Gastroesophageal sphincter (tissue), 4 donors: ENCODE data around the gene CDR2L. TPM values are rescaled to one million over a fixed set of nuclear protein-coding genes. Genes with fewer than 3 reads are reported as not detected.
A peak's percentile ranks its signal among the peaks of the same experiment; 100 is the strongest.

Source experiments
- ATAC-seq: fragments of 150-250 bp; one replicate; pipeline ENCODE4 v1.9.1; 2016; ENCODE audit warnings: mild to moderate bottlenecking, moderate library complexity
- H3K27ac ChIP-seq, 4 donors: fragments of 200-600 bp; sonication (generic) in 3 of 4; 1 replicate in 3 of 4; 2 replicates in 1 of 4; pipeline ENCODE4 v1.5.1; 2016 to 2019
- H3K27me3 ChIP-seq: fragments of 200-600 bp; sonication (generic); one replicate; pipeline ENCODE4 v1.5.1; 2019
- H3K36me3 ChIP-seq, 2 donors: fragments of 200-600 bp; sonication (generic); one replicate each; pipeline ENCODE4 v1.5.1; 2019; ENCODE audit warnings: control low read depth in 1 of 2
- H3K4me1 ChIP-seq, 3 donors: fragments of 200-600 bp; sonication (generic); 1 replicate in 2 of 3; 2 replicates in 1 of 3; pipeline ENCODE4 v1.5.1; 2016 to 2019; ENCODE audit warnings: control low read depth in 2 of 3
- H3K4me3 ChIP-seq, 2 donors: fragments of 200-600 bp; sonication (generic); one replicate each; pipeline ENCODE4 v1.5.1; 2019; ENCODE audit warnings: mild to moderate bottlenecking in 1 of 2, moderate library complexity in 1 of 2
- H3K9me3 ChIP-seq, 3 donors: fragments of 200-600 bp; sonication (generic); one replicate each; pipeline ENCODE4 v1.5.1; 2017 to 2019; ENCODE audit warnings: control low read depth in 2 of 3
- EP300 ChIP-seq: sonication (generic); formaldehyde crosslinking; IDR thresholded peaks from one replicate; pipeline ENCODE4 v1.6.1; 2017; ENCODE audit warnings: antibody characterized with exemption, mild to moderate bottlenecking
- POLR2A ChIP-seq, 2 donors: fragments of 450-650 bp; IDR thresholded peaks; one replicate each; pipeline ENCODE4 v1.6.1; 2017; ENCODE audit warnings: antibody characterized with exemption in 2 of 2, mild to moderate bottlenecking in 2 of 2, moderate library complexity in 1 of 2
- POLR2AphosphoS5 ChIP-seq: sonication (generic); formaldehyde crosslinking; IDR thresholded peaks from one replicate; pipeline ENCODE4 v1.6.1; 2017; ENCODE audit warnings: antibody characterized with exemption
- WGBS, 2 donors: methylation state at CpG; one replicate each; pipeline ENCODE4 v1.1.5; 2018; ENCODE audit warnings: low coverage in 1 of 2; 5-methylcytosine and 5-hydroxymethylcytosine counted together
- total RNA-seq, 4 donors: library from RNA; depleted of rRNA; stranded (reverse); fragments of >200 nt; gene quantifications; one replicate each; pipeline ENCODE4 v1.1.0, GENCODE V29; 2016
- TF ChIP-seq, protein P1 (sequence below), 4 experiments: fragments of 200-600 bp in 2 of 4; fragments of 450-650 bp in 2 of 4; sonication (generic) in 1 of 4; IDR thresholded peaks; one replicate each; pipeline ENCODE4 v1.5.1; 2017 to 2019; ENCODE audit warnings: antibody characterized with exemption in 4 of 4, mild to moderate bottlenecking in 2 of 4, moderate library complexity in 2 of 4

CDR2L gene
- total RNA-seq, 4 donors from 2014 or later = 11.8 to 35.3 (median 18.1) TPM

DNA sequence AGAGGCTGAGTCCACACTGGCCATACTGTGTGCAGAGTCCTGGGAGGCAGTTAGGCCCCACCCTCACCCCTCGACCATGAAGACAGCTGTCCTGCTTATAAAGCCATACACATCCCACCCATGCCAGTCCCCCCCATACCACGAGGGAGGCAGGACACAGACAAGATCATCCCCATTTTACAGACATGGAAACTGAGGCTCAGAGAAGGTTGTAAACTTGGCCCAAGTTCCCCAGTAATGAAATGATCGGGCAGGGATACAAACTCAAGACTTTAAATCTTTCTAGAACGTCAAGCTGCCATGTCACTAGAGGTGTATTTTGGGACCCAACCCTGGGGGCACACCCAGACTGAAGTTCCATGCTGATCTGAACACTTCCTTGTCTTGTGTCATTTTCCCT lies 31.3 kb upstream of the CDR2L start:
- WGBS, 2 donors = 100% methylated on average over 1 of the region's 4 CpGs; no CpG with 5 or more reads in 1 of the 2 donors
- Histone ChIP-seq H3K4me1 (peaks cover 0 to 5% (median 0%) of the 10 kb centered on the region in 3 donors), H3K36me3 (peaks cover 0 to 14% of the 10 kb centered on the region in 2 donors), H3K27me3 (peaks cover 25% of the 10 kb centered on the region), H3K9me3 (no peaks in the 10 kb centered on the region), H3K4me3 (no peak overlapping the region), H3K27ac (no peak overlapping the region)
- no peak for ATAC-seq
- TF ChIP-seq, protein P1, sequence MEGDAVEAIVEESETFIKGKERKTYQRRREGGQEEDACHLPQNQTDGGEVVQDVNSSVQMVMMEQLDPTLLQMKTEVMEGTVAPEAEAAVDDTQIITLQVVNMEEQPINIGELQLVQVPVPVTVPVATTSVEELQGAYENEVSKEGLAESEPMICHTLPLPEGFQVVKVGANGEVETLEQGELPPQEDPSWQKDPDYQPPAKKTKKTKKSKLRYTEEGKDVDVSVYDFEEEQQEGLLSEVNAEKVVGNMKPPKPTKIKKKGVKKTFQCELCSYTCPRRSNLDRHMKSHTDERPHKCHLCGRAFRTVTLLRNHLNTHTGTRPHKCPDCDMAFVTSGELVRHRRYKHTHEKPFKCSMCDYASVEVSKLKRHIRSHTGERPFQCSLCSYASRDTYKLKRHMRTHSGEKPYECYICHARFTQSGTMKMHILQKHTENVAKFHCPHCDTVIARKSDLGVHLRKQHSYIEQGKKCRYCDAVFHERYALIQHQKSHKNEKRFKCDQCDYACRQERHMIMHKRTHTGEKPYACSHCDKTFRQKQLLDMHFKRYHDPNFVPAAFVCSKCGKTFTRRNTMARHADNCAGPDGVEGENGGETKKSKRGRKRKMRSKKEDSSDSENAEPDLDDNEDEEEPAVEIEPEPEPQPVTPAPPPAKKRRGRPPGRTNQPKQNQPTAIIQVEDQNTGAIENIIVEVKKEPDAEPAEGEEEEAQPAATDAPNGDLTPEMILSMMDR (IDR thresholded peaks at IDR 0.05) = no peak
- TF ChIP-seq POLR2AphosphoS5 (no peak), EP300 (no peak), POLR2A (IDR thresholded peaks at IDR 0.05) (no peak)

DNA sequence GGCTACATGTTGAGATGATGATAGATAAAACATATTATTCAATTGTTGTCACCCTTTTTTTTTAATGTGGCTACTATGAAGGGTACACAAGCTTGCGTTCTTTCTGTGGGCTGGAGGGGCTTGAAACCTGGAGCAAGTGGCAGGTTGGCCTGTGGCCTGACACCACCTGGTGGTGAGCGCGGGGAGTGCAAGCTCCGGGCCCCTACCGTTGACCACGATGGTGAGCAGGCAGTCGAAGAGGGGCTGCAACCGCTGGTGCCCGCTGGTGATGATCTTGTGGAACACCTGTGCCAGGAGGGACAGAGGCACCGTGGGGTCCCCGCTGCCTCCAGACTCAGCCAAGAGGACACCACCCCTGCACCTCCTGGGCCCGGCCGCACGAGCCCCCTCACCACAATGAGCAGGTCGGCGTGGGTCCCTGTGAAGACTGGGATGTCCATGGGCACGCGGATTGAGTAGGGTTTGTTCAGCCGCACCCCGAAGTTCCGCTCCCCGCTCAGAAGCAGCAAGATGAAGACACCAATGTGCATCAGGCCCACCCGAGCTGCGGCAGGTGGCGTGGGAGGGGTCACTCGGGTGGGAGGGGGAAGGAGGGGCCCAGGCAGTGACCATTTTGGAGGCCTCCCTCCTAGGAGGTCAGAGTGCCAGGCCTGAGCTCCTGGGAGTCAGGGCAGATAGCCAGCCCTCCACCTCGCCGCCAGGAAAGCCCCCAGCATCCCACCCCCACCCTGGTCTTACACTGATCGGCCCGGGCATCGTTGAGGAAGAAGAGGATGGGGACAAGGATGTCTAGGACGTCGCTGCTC lies 29.3 kb upstream of the CDR2L start:
- no peak overlapping the region for H3K4me3 ChIP-seq
- 2 to 10% methylated on average over 2 to 6 of the region's 33 CpGs for WGBS, 2 donors
- peak; percentile 28 for ATAC-seq
- H3K9me3 ChIP-seq = no peaks in the 10 kb centered on the region
- H3K4me1 ChIP-seq = peaks cover 0 to 14% (median 0%) of the 10 kb centered on the region in 3 donors
- H3K27ac ChIP-seq = no peak overlapping the region
- peaks cover 0 to 14% of the 10 kb centered on the region in 2 donors for H3K36me3 ChIP-seq
- TF ChIP-seq, protein P1 (IDR thresholded peaks at IDR 0.05) = peak in 3 of 4 experiments; percentile 82 to 96 (median 93)
- no peak for TF ChIP-seq EP300
- TF ChIP-seq POLR2AphosphoS5 = no peak
- TF ChIP-seq POLR2A (IDR thresholded peaks at IDR 0.05) = no peak
- peaks cover 12% of the 10 kb centered on the region for H3K27me3 ChIP-seq

DNA sequence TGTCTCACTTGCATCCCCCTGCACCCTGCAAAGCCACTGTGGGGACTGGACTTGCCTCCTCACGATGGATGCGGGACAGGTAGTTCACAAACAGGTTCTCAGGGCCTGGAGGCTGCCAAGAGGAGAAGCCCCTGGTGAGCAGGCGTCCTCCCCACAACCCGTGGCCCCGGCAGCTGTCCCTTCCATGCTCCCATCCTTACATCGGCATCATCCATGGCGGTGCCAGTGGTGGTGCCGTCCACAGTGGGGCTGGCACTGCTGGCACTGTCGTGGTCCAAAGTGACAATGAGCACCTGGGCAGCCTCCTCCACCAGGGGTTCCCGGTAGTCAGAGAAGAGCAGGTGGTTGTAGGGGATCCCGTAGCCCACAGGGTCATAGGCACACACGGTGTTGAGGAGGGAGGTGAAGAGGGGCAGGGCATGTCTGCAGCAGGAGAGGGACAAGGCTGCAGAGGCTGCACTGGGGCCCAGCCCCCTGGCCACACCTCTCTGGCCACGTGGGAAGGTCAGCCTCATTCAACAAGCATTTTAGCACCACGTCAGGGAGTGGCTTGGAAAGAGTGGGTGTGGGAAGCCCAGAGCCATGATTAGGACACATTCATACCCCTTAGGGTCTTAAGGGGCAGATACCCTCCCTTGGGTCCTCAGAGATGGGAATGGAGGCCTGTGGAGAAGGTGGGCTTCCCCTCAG lies 27.5 kb upstream of the CDR2L start:
- Histone ChIP-seq H3K4me1 (peaks cover 0 to 14% (median 0%) of the 10 kb centered on the region in 3 donors), H3K27ac (no peak overlapping the region), H3K27me3 (peaks cover 8% of the 10 kb centered on the region), H3K36me3 (peaks cover 0 to 11% of the 10 kb centered on the region in 2 donors), H3K9me3 (no peaks in the 10 kb centered on the region), H3K4me3 (no peak overlapping the region)
- 46% methylated on average over 3 of the region's 14 CpGs; no CpG with 5 or more reads in 1 of the 2 donors for WGBS, 2 donors
- ATAC-seq = no peak
- no peak for TF ChIP-seq EP300
- TF ChIP-seq POLR2AphosphoS5 = no peak
- TF ChIP-seq, protein P1 (IDR thresholded peaks at IDR 0.05) = no peak
- TF ChIP-seq POLR2A (IDR thresholded peaks at IDR 0.05) = no peak

DNA sequence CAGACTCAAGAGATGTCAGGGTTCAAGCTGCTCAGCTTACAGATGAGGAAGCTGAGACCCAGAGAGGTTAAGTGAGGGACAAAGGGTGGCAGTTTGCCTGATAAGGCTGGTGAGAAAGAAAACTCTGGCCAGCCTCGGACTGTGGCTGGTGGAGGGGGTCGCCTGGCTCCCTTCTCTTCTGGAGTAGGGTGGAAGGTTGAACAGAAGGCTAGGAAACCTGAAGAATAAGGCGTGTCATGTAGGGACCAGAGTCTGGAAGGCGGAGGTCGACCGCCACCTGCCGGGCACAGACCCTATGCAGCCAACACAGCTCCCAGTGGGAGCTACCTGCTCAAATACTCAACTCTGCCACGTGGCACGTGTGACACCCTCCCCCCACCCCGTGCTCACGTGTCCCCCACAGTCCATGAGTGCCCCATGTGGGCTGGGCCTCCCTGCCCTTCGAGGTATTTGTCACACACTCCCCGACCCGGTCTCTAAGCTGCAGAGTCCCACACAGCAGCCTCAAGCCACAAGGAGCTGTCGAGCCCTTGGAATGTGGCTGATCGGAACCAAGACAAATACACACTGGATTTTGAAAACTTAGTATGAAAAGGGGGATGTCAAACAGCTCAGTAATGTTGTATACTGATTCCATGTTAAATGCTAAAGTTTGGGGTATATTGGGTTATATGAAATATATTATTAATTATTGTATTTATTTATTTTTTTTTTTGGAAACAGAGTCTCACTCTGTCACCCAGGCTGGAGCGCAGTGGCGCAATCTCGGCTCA lies 26.7 kb upstream of the CDR2L start:
- no peak for TF ChIP-seq POLR2AphosphoS5
- TF ChIP-seq, protein P1 (IDR thresholded peaks at IDR 0.05) = peak in 1 of 4 experiments; percentile 9
- Histone ChIP-seq H3K4me1 (peaks cover 0 to 14% (median 0%) of the 10 kb centered on the region in 3 donors), H3K27me3 (peaks cover 8% of the 10 kb centered on the region), H3K9me3 (no peaks in the 10 kb centered on the region), H3K36me3 (peaks cover 0 to 3% of the 10 kb centered on the region in 2 donors), H3K27ac (no peak overlapping the region), H3K4me3 (no peak overlapping the region)
- ATAC-seq = no peak
- 31 to 56% methylated on average over 5 to 15 of the region's 19 CpGs for WGBS, 2 donors
